ENCODE results near the gene MPPED2.
"Not testable (repeated sequence)": the region's sequence is repeated elsewhere in the genome, so short reads cannot be mapped to it uniquely, and the experiment has no call there.

The MPPED2 gene

GRCh38 chr11:30561691-30562415 lies 24.3 kb downstream of the MPPED2 start:
- no peak for TF ChIP-seq CTCF (IDR thresholded peaks at IDR 0.05)
- Histone ChIP-seq H3K4me3 (no peak overlapping the region), H3K27ac (peak overlapping the region in 1 of 2 donors; percentile 6)
- DNase-seq (ENCODE audit: low spot score) = no peak

- DNase-seq (ENCODE audit: low spot score) = no peak
- H3K4me3 ChIP-seq = peak overlapping the region; percentile 57
These were observed 25.7 kb downstream of the MPPED2 start for GRCh38 chr11:30560206-30561106.

DNA sequence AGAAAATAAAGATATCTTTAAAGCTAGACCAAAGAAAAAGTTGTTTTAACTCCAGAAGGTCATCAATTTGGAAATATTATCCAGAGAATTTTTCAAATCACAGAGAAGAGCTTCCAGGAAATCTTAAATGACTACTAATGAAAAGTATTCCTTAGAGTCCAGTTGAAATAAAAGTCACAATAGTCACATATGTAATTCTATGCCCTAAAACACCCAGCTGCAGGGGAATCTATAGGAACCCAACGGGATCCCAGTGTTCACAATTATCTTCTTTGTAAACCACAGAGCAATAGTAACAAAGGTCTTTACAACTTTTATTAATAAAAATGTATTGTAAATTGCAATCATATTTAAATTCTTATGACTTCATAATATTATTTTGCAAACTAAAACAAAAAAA lies 27.1 kb downstream of the MPPED2 start:
- no peak for DNase-seq (ENCODE audit: low spot score)
- Histone ChIP-seq H3K27ac (no peak overlapping the region), H3K4me3 (no peak overlapping the region)
- TF ChIP-seq CTCF (IDR thresholded peaks at IDR 0.05) = no peak

More at GRCh38 chr11:30560206-30561106, 25.7 kb downstream of the MPPED2 start:
- H3K27ac ChIP-seq = peak overlapping the region; percentile 32 to 49
- TF ChIP-seq CTCF (IDR thresholded peaks at IDR 0.05) = no peak

- H3K27ac ChIP-seq = not testable (repeated sequence)
These were observed 31.6 kb downstream of the MPPED2 start for GRCh38 chr11:30554587-30554986.

DNA sequence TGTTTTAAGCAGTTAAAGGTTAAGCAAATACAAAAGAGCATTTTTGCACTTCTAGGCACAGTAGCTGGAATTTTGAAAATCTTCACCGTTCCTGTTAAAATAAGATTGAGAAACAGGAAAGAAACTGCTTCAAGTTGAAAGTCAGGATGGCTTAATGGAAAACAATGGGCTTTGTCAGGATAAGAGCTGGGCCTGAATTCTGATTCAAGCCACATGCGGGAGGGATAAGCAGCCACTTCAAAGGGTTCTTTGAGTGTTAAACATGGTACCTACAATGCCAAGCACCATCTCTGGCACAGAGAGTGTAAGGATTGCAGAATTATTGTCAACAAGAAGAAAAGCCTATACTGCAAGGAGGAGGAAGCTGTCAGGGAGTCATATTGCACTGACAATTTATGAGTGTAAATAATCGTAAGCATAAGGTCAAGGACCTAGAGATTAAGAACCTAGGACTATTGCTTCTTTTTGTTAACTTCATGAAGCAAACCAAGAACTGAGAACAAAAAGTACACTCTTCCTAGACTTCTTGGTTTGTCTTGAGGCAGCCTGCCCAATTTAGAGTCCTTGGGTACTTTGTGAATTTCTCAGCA lies 32.5 kb downstream of the MPPED2 start:
- no peak for DNase-seq (ENCODE audit: low spot score)
- TF ChIP-seq CTCF (IDR thresholded peaks at IDR 0.05) = no peak
- Histone ChIP-seq H3K27ac (no peak overlapping the region), H3K4me3 (no peak overlapping the region)

More at GRCh38 chr11:30554587-30554986, 31.6 kb downstream of the MPPED2 start:
- H3K4me3 ChIP-seq; DNase-seq (ENCODE audit: low spot score): not testable (repeated sequence)

GRCh38 chr11:30552839-30553238 lies 33.3 kb downstream of the MPPED2 start:
- no peak overlapping the region for H3K27ac ChIP-seq
- no peak for DNase-seq (ENCODE audit: low spot score)
- TF ChIP-seq CTCF (IDR thresholded peaks at IDR 0.05) = no peak
- H3K4me3 ChIP-seq = no peak overlapping the region

GRCh38 chr11:30550022-30550542 lies 36.1 kb downstream of the MPPED2 start:
- Histone ChIP-seq H3K4me3 (no peak overlapping the region), H3K27ac (no peak overlapping the region)
- DNase-seq (ENCODE audit: low spot score) = no peak
- no peak for TF ChIP-seq CTCF (IDR thresholded peaks at IDR 0.05)

All from coronary artery (tissue), 2 donors.